Lower lobe of right lung (tissue), 2 donors: ENCODE measurements around the gene SLC10A2. TPM values are rescaled to one million over a fixed set of nuclear protein-coding genes. Genes with fewer than 3 reads are reported as not detected.

ENCODE experiments used
- ATAC-seq, 2 donors: fragments of 200-7000 bp; cut with Tn5 transposase; one replicate each; pipeline ENCODE4 v1.9.1; 2020 to 2022; ENCODE audit warnings: mild to moderate bottlenecking in 2 of 2, moderate library complexity in 2 of 2
- DNase-seq: peaks from one replicate; pipeline ENCODE4 v3.0.0-alpha.2; 2020
- H3K27ac ChIP-seq: fragments of 200-600 bp; one replicate; pipeline ENCODE4 v1.8.0; 2022
- H3K27me3 ChIP-seq: fragments of 200-600 bp; one replicate; pipeline ENCODE4 v1.8.0; 2022; ENCODE audit warnings: low read depth
- H3K36me3 ChIP-seq: fragments of 200-600 bp; one replicate; pipeline ENCODE4 v1.8.0; 2022; ENCODE audit warnings: mild to moderate bottlenecking
- H3K4me1 ChIP-seq: fragments of 200-600 bp; one replicate; pipeline ENCODE4 v1.8.0; 2022
- H3K4me3 ChIP-seq: fragments of 200-600 bp; one replicate; pipeline ENCODE4 v1.8.0; 2022; ENCODE audit warnings: mild to moderate bottlenecking
- H3K9me3 ChIP-seq: fragments of 200-600 bp; one replicate; pipeline ENCODE4 v1.8.0; 2022
- intact Hi-C: fragments of 100-400 bp; cut with DNase I; formaldehyde crosslinking; loops from one replicate; pipeline ENCODE4 v1.11.0; 2022
- total RNA-seq: library from RNA; stranded (reverse); fragmentation: NEBNext Ultra II Directional; extraction: Animal tissue kit (Norgen Biotek cat#: 25700); gene quantifications from one replicate; pipeline ENCODE4 v1.2.1, GENCODE V29; 2021
- TF ChIP-seq, protein P1 (sequence below): fragments of 200-600 bp; IDR thresholded peaks from one replicate; pipeline ENCODE4 v1.8.0; 2022; ENCODE audit warnings: antibody characterized with exemption, mild to moderate bottlenecking
- donor health status: DM: no; HTN: yes; CAD: no; lungs with severe emphysema.

Gene SLC10A2
- total RNA-seq, 1 donor from 2014 or later: not detected

DNA sequence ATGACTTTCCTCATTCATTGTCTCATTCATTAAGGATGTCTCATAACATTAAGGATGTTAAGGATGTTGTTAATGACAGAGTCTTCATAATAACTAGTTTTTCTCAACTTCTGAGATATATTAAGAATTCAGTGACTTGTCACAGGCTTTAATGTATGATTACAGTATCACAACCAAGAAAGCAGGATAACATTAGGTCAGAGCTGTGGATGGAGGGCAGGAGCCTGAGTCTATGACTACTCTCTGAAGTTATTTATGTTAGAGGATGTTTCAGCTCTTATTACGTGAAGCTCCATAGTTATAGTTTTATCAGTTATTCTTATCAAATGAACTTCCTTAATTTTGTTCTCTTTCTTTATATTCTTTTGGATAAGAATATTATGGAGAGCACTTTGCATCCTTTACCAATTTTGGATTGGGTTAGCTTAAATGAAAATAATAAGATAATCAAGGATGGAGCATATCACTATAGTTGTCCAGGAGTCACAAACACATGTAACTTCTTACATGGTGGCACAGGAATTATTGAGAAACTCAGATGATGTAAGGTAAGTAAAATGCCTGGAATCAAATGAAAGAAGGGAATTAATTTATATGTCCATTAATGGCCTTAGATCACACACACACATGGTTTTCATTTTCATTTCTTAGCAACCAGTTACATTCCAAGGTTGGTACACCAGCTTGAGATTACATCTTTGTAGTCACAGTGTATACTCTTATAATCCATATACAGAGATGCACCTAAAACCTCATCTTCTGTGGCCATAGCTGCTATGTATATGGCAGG lies 57.0 kb downstream of the SLC10A2 start:
- Histone ChIP-seq H3K4me3 (no peak overlapping the region), H3K9me3 (no peaks in the 10 kb centered on the region), H3K27me3 (no peaks in the 10 kb centered on the region), H3K36me3 (no peaks in the 10 kb centered on the region), H3K27ac (no peak overlapping the region), H3K4me1 (no peaks in the 10 kb centered on the region)
- intact Hi-C loops: no loop called here
- ATAC-seq (no peak), DNase-seq (no peak)
- TF ChIP-seq, protein P1, sequence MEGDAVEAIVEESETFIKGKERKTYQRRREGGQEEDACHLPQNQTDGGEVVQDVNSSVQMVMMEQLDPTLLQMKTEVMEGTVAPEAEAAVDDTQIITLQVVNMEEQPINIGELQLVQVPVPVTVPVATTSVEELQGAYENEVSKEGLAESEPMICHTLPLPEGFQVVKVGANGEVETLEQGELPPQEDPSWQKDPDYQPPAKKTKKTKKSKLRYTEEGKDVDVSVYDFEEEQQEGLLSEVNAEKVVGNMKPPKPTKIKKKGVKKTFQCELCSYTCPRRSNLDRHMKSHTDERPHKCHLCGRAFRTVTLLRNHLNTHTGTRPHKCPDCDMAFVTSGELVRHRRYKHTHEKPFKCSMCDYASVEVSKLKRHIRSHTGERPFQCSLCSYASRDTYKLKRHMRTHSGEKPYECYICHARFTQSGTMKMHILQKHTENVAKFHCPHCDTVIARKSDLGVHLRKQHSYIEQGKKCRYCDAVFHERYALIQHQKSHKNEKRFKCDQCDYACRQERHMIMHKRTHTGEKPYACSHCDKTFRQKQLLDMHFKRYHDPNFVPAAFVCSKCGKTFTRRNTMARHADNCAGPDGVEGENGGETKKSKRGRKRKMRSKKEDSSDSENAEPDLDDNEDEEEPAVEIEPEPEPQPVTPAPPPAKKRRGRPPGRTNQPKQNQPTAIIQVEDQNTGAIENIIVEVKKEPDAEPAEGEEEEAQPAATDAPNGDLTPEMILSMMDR: no peak

DNA sequence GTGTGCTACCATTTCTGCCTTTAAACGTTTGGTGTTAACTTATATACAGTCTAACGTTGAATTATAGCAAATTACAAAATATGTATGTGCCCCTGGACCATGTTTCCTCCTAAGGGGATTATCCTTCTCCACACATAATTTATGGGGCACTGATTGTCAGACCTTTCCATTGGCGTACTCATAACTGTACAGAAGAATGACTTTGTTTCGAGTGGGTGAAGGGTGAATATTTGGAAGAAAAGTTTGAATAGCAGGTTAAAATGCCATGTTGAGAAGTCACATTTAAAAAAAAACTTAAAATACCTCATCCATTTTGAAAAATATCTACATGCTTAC lies 58.8 kb downstream of the SLC10A2 start:
- DNase-seq (no peak), ATAC-seq (no peak)
- Histone ChIP-seq H3K4me3 (no peak overlapping the region), H3K36me3 (no peaks in the 10 kb centered on the region), H3K4me1 (no peaks in the 10 kb centered on the region), H3K27me3 (no peaks in the 10 kb centered on the region), H3K9me3 (no peaks in the 10 kb centered on the region), H3K27ac (no peak overlapping the region)
- intact Hi-C loops: no loop called here
- TF ChIP-seq, protein P1: no peak

- DNase-seq: no peak
- intact Hi-C loops: no loop called here
- no peaks in the 10 kb centered on the region for H3K36me3 ChIP-seq
- no peaks in the 10 kb centered on the region for H3K27me3 ChIP-seq
- no peaks in the 10 kb centered on the region for H3K9me3 ChIP-seq
- no peak overlapping the region for H3K27ac ChIP-seq
- no peak for ATAC-seq
- TF ChIP-seq, protein P1: no peak
- H3K4me1 ChIP-seq: no peaks in the 10 kb centered on the region
- no peak overlapping the region for H3K4me3 ChIP-seq
Measured at GRCh38 chr13:103006641-103007426, 59.4 kb downstream of the SLC10A2 start.

DNA sequence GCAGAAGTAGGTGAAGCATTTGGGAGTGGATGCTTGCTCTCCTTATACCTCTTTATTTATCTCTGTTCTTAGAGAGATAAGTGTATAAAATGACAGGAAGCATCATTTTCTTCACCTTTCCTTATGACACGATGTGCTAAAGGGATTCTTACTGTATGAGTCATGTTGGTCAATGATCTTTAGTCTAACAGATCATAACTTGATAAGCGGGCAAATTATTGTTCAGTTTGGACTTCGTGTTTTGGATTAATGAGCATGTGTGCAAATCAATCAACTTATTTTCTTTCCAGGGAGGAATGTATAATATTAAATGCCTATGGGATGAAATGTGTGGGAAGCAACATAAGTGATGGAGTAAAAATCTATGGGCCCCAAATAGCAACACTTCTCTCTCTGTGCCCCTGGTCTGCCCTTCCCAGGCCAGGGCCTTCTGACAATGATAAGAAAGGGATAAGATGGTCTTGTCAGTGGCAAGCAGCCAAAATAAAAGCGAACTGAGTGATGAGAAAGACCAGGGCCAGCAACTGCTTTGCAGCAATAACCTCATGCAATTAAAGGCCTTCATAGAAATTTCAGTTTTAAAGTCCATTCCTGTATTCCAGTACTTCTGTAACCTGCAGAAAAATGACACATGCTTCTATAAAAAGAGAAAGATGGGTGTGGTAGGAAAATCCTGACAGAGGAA lies 61.4 kb downstream of the SLC10A2 start:
- Histone ChIP-seq H3K36me3 (no peaks in the 10 kb centered on the region), H3K4me3 (no peak overlapping the region), H3K27me3 (no peaks in the 10 kb centered on the region), H3K27ac (no peak overlapping the region), H3K9me3 (no peaks in the 10 kb centered on the region), H3K4me1 (no peaks in the 10 kb centered on the region)
- DNase-seq (no peak), ATAC-seq (no peak)
- TF ChIP-seq, protein P1: no peak
- intact Hi-C loops: no loop called here

DNA sequence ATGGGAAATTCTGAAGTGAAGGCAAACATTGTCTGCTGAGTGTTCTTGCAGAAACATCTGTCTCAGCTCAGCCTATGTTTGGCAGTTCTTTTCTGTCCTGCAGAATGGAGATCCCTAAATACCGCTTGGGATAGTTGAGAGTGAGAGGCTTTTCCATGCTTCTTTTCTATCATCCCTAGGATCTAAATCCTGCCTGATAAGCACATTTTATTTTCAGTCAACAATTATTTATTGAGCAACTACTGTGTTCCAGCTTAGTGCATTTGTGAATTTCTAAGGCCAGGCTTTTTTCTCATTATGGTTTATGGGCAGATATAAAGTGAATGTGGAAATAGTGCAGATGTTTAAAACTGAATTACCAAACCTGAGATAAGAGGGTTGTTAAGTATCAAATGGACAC lies 62.6 kb downstream of the SLC10A2 start:
- intact Hi-C loops: no loop called here
- Histone ChIP-seq H3K4me1 (no peaks in the 10 kb centered on the region), H3K4me3 (no peak overlapping the region), H3K36me3 (no peaks in the 10 kb centered on the region), H3K9me3 (no peaks in the 10 kb centered on the region), H3K27ac (no peak overlapping the region), H3K27me3 (no peaks in the 10 kb centered on the region)
- no peak for ATAC-seq
- no peak for DNase-seq
- TF ChIP-seq, protein P1: no peak
